Measurements from ENCODE around the gene PCA3. TPM values are rescaled to one million over a fixed set of nuclear protein-coding genes. Genes with fewer than 3 reads are reported as not detected.

PCA3 gene
- total and polyA plus RNA-seq, 2 of the 8 experiments (the other 6 are each of a cell fraction or from before 2014, with no cell fraction given): not detected

GRCh38 chr9:76803083-76803482 lies 38.8 kb downstream of the PCA3 start:
- Histone ChIP-seq H4K91ac (replicated peaks; ENCODE audit: insufficient read length, low read length) (no peak overlapping the region), H3K79me1 (ENCODE audit: low read depth, low read length) (no peaks in the 10 kb centered on the region), H4K5ac (ENCODE audit: insufficient read length, low read depth, low read length) (no peak overlapping the region), H3K4ac (replicated peaks; ENCODE audit: insufficient read length, low read depth, low read length) (no peak overlapping the region), H4K8ac (ENCODE audit: extremely low read depth, insufficient read depth, low read length) (no peak overlapping the region), H3K79me2 (ENCODE audit: control insufficient read depth in 1 of 2, insufficient read depth in 2 of 2, low read length in 2 of 2) (no peaks in the 10 kb centered on the region), H3K4me1 (replicated peaks in 1 of 4; ENCODE audit: control insufficient read depth in 3 of 4, insufficient read depth in 4 of 4, low read length in 3 of 4) (peaks cover 0 to 5% (median 2%) of the 10 kb centered on the region in 4 experiments; a peak in 4 of 7 replicates), H3K56ac (replicated peaks; ENCODE audit: insufficient read length, low read depth, low read length) (no peak overlapping the region), H3K27me3 (replicated peaks in 1 of 4; ENCODE audit: control insufficient read depth in 3 of 4, extremely low read depth in 1 of 4, insufficient read depth in 3 of 4, low read length in 3 of 4) (no peaks in the 10 kb centered on the region), H3K4me3 (ENCODE audit: extremely low read depth in 1 of 4, insufficient read depth in 2 of 4, low read depth in 3 of 4, low read length in 4 of 4) (no peak overlapping the region), H3K23ac (ENCODE audit: insufficient read length) (no peak overlapping the region), H3K14ac (ENCODE audit: insufficient read length) (no peak overlapping the region), H3K9me3 (ENCODE audit: insufficient read depth in 2 of 2, low read depth in 1 of 2, low read length in 1 of 2) (no peaks in the 10 kb centered on the region), H2AFZ (ENCODE audit: low read length) (no peak overlapping the region), H3K9ac (replicated peaks in 1 of 4; ENCODE audit: extremely low read depth in 1 of 4, low read depth in 3 of 4, low read length in 3 of 4) (no peak overlapping the region), H3K27ac (ENCODE audit: low read depth, low read length) (no peak overlapping the region), H2BK20ac (ENCODE audit: low read length) (no peak overlapping the region), H4K20me1 (replicated peaks in 1 of 2; ENCODE audit: control insufficient read depth in 1 of 2, insufficient read depth in 2 of 2, low read length in 2 of 2) (no peaks in the 10 kb centered on the region), H3K4me2 (ENCODE audit: insufficient read depth in 1 of 2, low read depth in 2 of 2, low read length in 2 of 2) (peak overlapping the region; percentile 23 to 33; a peak in 2 of 4 replicates), H2BK120ac (replicated peaks; ENCODE audit: low read depth, low read length) (no peak overlapping the region), H2BK15ac (ENCODE audit: low read length) (no peak overlapping the region), H2BK5ac (ENCODE audit: low read depth, low read length) (no peak overlapping the region), H2BK12ac (ENCODE audit: low read depth, low read length) (no peak overlapping the region), H2AK5ac (ENCODE audit: low read depth, low read length) (no peak overlapping the region), H3K23me2 (ENCODE audit: low read depth, low read length) (no peaks in the 10 kb centered on the region), H3K36me3 (ENCODE audit: control insufficient read depth in 2 of 4, insufficient read depth in 4 of 4, low read length in 3 of 4) (no peaks in the 10 kb centered on the region), H3K18ac (ENCODE audit: extremely low read depth, low read length) (no peak overlapping the region)
- 67% methylated on average over 2 of the region's 2 CpGs; no CpG with 5 or more reads in 1 of the 2 experiments for WGBS, 2 experiments (ENCODE audit: extremely low coverage in 1 of 2, insufficient coverage in 1 of 2, insufficient read length in 1 of 2, insufficient replicate concordance in 2 of 2, low coverage in 1 of 2, low lambda C conversion rate in 2 of 2, missing lambda C conversion rate in 1 of 2)
- TF ChIP-seq TAF7 (optimal IDR thresholded peaks at IDR 0.05; ENCODE audit: borderline replicate concordance, low read depth, low read length): no peak
- no peak for TF ChIP-seq SIN3A (conservative IDR thresholded peaks at IDR 0.05 in 1 of 2, IDR thresholded peaks at IDR 0.05 in 1 of 2; ENCODE audit: low read depth in 1 of 2, low read length in 2 of 2)
- no peak for TF ChIP-seq NRF1 (IDR thresholded peaks at IDR 0.05; ENCODE audit: low read depth, low read length)
- peak; percentile 96 for TF ChIP-seq TEAD4 (IDR thresholded peaks at IDR 0.05; ENCODE audit: low read depth, low read length)
- ChIA-PET POLR2A (ENCODE audit: partially characterized antibody) (no interaction called here), CTCF (ENCODE audit: partially characterized antibody) (interaction anchor here (2.2 kb wide), 1 partner anchor 8 kb away, joined by 14 read pairs; no protein-coding TSS in a partner anchor)
- FAIRE-seq: peak; percentile 81
- no peak for DNase-seq (ENCODE audit: low read depth in 1 of 2, low spot score in 2 of 2)

Data from H1 (cell line).